Stomach (tissue), 9 donors: ENCODE results near the gene CPNE6. TPM values are rescaled to one million over a fixed set of nuclear protein-coding genes. Genes with fewer than 3 reads are reported as not detected.

ENCODE experiments used
- DNase-seq, 2 donors: peaks; one replicate each; pipeline versions ENCODE4 v3.0.0 to v3.0.0-alpha.2; 2013 to 2019
- H3K27ac ChIP-seq, 5 donors: fragments of 200-600 bp in 4 of 5; sonication (generic) in 4 of 5; one replicate each; pipeline ENCODE4 v1.5.1; 2013 to 2019; ENCODE audit warnings: mild to moderate bottlenecking in 1 of 5, moderate library complexity in 1 of 5
- H3K27me3 ChIP-seq, 3 donors: fragments of 200-600 bp; sonication (generic); one replicate each; pipeline ENCODE4 v1.5.1; 2017 to 2019; ENCODE audit warnings: mixed run types in 1 of 3
- H3K36me3 ChIP-seq, 4 donors: fragments of 200-600 bp; sonication (generic); 1 replicate in 3 of 4; 2 replicates in 1 of 4; pipeline ENCODE4 v1.5.1; 2016 to 2019
- H3K4me1 ChIP-seq, 4 donors: fragments of 200-600 bp; sonication (generic); one replicate each; pipeline ENCODE4 v1.5.1; 2016 to 2019
- H3K4me3 ChIP-seq, 4 donors: fragments of 200-600 bp; sonication (generic) in 3 of 4; one replicate each; pipeline ENCODE4 v1.5.1; 2016 to 2019; ENCODE audit warnings: mild to moderate bottlenecking in 1 of 4
- H3K9me3 ChIP-seq, 4 donors: fragments of 200-600 bp; sonication (generic); one replicate each; pipeline ENCODE4 v1.5.1; 2016 to 2019
- CTCF ChIP-seq, 7 experiments: fragments of 450-650 bp in 4 of 7; fragments of 200-600 bp in 3 of 7; sonication (generic) in 3 of 7; IDR thresholded peaks; one replicate each; pipeline ENCODE4 v1.5.1; 2016 to 2019; ENCODE audit warnings: antibody characterized with exemption in 7 of 7, control low read depth in 2 of 7, mild to moderate bottlenecking in 1 of 7
- EP300 ChIP-seq: sonication (generic); formaldehyde crosslinking; IDR thresholded peaks from one replicate; pipeline ENCODE4 v1.6.1; 2017; ENCODE audit warnings: antibody characterized with exemption
- POLR2A ChIP-seq, 4 donors: fragments of 450-650 bp; IDR thresholded peaks; one replicate each; pipeline ENCODE4 v1.6.1; 2016; ENCODE audit warnings: antibody characterized with exemption in 4 of 4, control low read depth in 2 of 4, mild to moderate bottlenecking in 1 of 4, moderate library complexity in 1 of 4
- POLR2AphosphoS5 ChIP-seq, 3 donors: sonication (generic); formaldehyde crosslinking; IDR thresholded peaks; one replicate each; pipeline ENCODE4 v1.6.1; 2016; ENCODE audit warnings: antibody characterized with exemption in 3 of 3
- WGBS, 5 donors: extraction: QIAGEN DNeasy Blood & Tissue Kit in 3 of 5; methylation state at CpG; one replicate each; pipeline versions ENCODE4 v1.1.5 to v1.1.7; 2013 to 2018; 5-methylcytosine and 5-hydroxymethylcytosine counted together
- intact Hi-C: fragments of 100-400 bp; cut with DNase I; formaldehyde crosslinking; loops from one replicate; pipeline ENCODE4 v1.15.1; 2023; ENCODE audit warnings: low total_unique reads
- polyA plus RNA-seq, 3 donors: library from polyadenylated mRNA; stranded (reverse); fragments of 200-250 nt; gene quantifications; one replicate each; pipeline ENCODE4 v1.2.3, GENCODE V29; 2013
- total RNA-seq, 5 donors: library from RNA; depleted of rRNA; stranded (reverse); fragments of >200 nt; gene quantifications; one replicate each; pipeline versions ENCODE4 v1.1.0 to v1.2.3, GENCODE V29; 2014 to 2016
- donor health status: healthy with polysubstance abuse.
- donor health status: Bipolar disorder and iron deficiency.
- donor health status: healthy.

The CPNE6 gene
- total and polyA plus RNA-seq, 8 donors = 0.12 to 0.25 TPM; not detected in 6

- TF ChIP-seq EP300 (no peak), POLR2AphosphoS5 (IDR thresholded peaks at IDR 0.05) (no peak), CTCF (IDR thresholded peaks at IDR 0.05) (no peak), POLR2A (IDR thresholded peaks at IDR 0.05) (no peak)
These were observed 4.3 kb downstream of the CPNE6 start for GRCh38 chr14:24075485-24076301.

GRCh38 chr14:24076302-24076601 lies 4.9 kb downstream of the CPNE6 start:
- Histone ChIP-seq H3K4me1 (peaks cover 14 to 49% (median 48%) of the 10 kb centered on the region in 4 donors), H3K4me3 (no peak overlapping the region), H3K27me3 (peaks cover 0 to 20% (median 0%) of the 10 kb centered on the region in 3 donors), H3K9me3 (no peaks in the 10 kb centered on the region), H3K27ac (no peak overlapping the region), H3K36me3 (no peaks in the 10 kb centered on the region)
- no peak for DNase-seq
- TF ChIP-seq EP300 = no peak
- intact Hi-C loops = no loop called here
- 75 to 82% (median 78%) methylated on average over 10 of the region's 10 CpGs for WGBS, 5 donors

More at GRCh38 chr14:24075485-24076301, 4.3 kb downstream of the CPNE6 start:
- no peaks in the 10 kb centered on the region for H3K36me3 ChIP-seq
- no peak overlapping the region for H3K4me3 ChIP-seq
- intact Hi-C loops = no loop called here
- 52 to 68% (median 61%) methylated on average over 10 to 11 of the region's 11 CpGs for WGBS, 5 donors
- H3K4me1 ChIP-seq = peaks cover 11 to 45% (median 44%) of the 10 kb centered on the region in 4 donors
- H3K27me3 ChIP-seq = peaks cover 0 to 18% (median 0%) of the 10 kb centered on the region in 3 donors
- peak; percentile 54 to 73 for DNase-seq
- H3K9me3 ChIP-seq = no peaks in the 10 kb centered on the region
- H3K27ac ChIP-seq = peak overlapping the region; percentile 32 to 66 (median 50)

- WGBS, 5 donors = 91 to 96% (median 94%) methylated on average over 21 to 23 of the region's 23 CpGs
- TF ChIP-seq POLR2AphosphoS5 (IDR thresholded peaks at IDR 0.05) (no peak), CTCF (IDR thresholded peaks at IDR 0.05) (no peak), POLR2A (IDR thresholded peaks at IDR 0.05) (no peak), EP300 (no peak)
- Histone ChIP-seq H3K9me3 (no peaks in the 10 kb centered on the region), H3K36me3 (no peaks in the 10 kb centered on the region), H3K27me3 (peaks cover 0 to 18% (median 0%) of the 10 kb centered on the region in 3 donors), H3K4me3 (no peak overlapping the region), H3K4me1 (peaks cover 11 to 48% (median 48%) of the 10 kb centered on the region in 4 donors), H3K27ac (no peak overlapping the region)
- intact Hi-C loops = no loop called here
- DNase-seq = no peak
These were observed 5.7 kb downstream of the CPNE6 start for GRCh38 chr14:24077086-24077485.

GRCh38 chr14:24078146-24078545 lies 6.8 kb downstream of the CPNE6 start:
- peaks cover 0 to 17% (median 0%) of the 10 kb centered on the region in 3 donors for H3K27me3 ChIP-seq
- no peak overlapping the region for H3K27ac ChIP-seq
- no peaks in the 10 kb centered on the region for H3K9me3 ChIP-seq
- DNase-seq = no peak
- peaks cover 11 to 38% (median 37%) of the 10 kb centered on the region in 4 donors for H3K4me1 ChIP-seq
- no peaks in the 10 kb centered on the region for H3K36me3 ChIP-seq
- no peak overlapping the region for H3K4me3 ChIP-seq
- 82 to 91% (median 84%) methylated on average over 3 of the region's 3 CpGs for WGBS, 5 donors
- TF ChIP-seq POLR2AphosphoS5 (IDR thresholded peaks at IDR 0.05) = no peak
- TF ChIP-seq EP300 = no peak
- TF ChIP-seq CTCF (IDR thresholded peaks at IDR 0.05) = no peak
- TF ChIP-seq POLR2A (IDR thresholded peaks at IDR 0.05) = no peak
- intact Hi-C loops = no loop called here
